ENCODE measurements around the gene SFI1.

SFI1 gene

DNA sequence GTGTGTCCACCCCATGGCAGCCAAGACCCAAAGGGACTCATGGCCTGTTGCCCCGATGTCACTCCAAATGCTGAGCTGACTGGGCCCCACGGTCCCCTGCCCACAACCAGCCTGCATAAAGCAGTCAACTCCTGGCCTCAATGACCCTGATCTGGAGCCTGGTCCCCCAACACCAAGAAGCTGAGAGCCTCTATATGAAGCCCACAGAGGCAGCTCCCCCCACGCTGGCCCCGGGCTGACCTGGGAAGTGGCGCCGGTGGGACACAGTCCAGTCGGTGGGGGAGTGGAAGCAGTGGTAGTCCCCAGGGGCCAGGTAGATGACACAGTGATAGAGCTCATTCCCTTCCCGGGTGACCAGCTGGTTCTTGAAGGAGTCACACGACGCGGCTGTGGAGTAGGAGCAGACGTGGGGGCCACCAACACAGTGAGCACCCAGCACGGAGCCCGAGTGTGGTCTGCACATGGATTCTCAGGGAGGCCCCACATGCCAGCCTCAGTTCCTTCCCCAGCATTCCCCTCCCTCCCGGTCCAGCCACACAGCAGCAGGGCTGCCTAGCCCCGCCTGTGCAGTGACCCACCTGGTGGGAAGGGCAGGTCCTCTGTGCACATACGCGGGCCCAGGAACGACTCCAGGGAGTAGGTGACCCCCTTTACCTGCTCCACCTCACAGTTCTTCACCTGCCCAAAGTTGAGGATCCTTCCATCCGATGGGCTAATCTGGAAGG is 124.6 kb downstream of the SFI1 start:
- DNase-seq: no peak

DNA sequence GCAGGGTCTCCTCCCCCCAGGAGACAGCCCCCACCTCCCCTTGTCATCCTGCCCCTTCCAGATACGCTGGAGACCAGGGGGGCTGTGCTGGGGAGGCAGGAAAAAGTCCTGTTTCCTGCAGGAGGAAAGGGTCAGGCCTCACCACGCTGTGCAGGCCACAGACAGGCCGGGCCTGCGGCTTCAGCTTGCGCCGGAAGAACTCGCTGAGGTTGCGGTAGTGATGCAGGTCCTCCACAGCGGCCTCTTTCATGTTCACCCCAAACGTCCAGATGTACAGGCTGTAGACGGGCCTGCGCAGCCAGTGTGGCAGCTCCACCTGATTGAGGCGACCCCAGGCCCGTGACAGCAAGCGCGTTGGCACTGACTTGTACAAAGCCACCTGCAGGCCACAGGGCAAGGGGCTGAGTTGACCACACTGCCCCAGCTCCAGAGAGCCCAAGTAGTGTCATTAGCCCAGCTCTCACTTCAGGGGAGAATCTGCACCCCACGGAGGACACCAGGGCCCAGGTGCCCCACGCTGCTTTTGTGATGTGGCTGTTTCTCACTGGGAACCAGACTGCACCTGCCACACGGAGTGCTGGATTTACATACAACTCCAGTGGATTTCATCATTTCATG is 125.3 kb downstream of the SFI1 start:
- no peak for DNase-seq

DNA sequence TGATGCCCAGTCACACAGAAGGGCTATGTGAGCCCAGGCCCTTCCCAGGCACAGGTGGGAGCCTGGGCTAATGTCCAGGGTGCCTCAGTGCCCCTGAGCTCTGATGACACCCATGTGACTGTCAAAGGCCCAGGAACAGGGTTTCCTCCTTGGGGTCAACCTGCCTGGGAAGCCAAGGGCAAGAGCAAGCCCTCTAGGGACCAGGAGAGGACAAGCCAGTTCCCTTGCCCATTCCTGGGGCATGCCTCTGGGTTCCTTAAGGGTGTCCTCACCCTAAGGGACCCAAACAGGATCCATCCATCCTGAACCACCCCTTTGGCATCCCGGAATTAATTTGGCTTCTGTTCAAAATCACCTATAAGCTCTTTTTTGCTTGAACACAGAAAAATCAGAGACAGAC is 126.6 kb downstream of the SFI1 start:
- DNase-seq: no peak

DNA sequence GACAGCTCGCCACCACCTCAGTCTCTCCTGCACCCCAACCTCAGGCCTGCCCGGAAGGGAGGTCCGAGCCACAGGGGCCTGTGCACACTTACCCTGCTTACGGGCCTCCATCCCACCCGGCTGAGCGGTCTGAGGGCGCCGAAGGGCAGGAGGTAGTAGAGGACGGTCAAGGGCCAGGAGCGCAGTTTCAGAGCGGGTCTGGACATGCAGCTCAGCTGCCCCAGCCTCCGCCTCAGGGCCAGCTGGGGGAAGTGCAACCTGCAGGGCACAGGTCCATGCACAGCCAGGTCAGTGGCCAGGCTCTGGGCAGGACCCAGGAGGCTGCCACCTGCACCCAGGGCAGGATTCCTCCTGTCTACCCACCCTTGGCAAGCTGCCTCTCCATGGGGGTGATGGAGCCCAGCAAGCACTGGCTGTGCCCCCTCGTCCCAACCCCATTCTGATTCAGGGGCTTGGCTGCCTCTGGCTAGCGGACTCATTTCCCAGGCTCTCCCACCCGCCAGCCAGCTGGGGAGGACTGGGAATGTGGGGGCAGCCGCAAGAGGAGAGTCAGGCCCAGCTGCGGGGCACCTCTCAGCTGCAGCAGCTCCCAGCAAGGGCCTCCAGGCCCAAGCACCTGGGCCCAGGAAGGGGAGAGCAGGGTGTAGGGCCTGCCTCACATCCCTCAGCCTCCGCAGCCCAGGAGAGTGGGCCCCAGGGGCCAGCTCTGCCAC is 127.4 kb downstream of the SFI1 start:
- no peak for DNase-seq

DNA sequence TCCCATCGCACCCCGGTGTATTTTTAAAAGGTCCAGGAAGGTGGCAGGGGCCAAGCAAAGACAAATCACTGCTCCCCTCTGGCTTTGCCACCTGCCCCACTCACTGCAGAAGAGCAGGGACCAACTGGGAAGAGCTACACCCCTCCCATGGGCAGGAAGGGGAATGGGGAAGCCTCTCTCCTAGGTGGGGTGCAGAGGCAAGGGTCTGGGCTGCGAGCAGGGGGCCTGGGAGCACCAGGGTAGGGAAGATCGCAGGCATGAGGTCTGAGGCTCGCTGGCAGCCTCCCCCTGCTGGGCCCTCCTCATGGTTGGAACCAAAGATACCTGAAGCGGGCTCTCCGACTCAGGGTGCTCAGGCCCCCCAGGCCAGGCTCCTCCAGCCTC is 128.9 kb downstream of the SFI1 start:
- DNase-seq: no peak

DNA sequence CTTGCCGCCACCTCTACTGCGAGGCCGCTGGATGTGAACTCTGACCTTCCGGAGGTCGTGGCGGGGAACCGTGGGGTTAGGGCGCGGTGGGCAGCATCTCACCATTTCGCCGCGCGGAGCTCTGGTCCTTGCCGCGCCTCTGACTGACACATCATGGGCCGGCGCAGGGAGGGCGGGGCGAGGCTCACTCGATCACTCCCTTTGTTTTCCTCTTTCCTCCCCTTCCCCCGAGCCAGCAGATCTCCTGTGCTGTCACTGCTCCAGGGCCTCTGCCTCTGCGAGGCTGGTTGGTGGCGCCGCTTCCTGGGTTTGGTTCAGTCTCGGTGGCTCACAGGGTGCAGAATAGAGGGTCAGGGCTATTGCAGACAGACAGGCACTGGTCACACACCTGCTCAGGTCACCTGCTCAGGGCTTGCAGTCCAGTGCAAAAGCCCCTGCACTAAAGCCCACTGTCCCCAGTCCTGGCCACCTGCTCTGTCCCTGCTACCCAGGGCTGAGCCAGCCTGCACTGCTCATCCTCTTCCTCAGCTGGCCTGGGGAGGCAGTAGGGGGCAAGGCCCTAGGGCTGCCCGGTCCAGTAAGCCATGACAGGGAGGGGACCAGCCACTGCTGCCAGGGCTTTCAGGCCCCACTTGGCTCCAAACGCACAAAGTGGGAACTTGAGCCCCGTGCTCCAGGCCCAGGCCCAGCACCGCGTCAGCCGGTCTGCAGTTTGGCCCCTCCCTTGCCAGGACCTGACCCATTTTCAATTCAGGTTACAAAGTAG is 129.5 kb downstream of the SFI1 start:
- DNase-seq: no peak

DNA sequence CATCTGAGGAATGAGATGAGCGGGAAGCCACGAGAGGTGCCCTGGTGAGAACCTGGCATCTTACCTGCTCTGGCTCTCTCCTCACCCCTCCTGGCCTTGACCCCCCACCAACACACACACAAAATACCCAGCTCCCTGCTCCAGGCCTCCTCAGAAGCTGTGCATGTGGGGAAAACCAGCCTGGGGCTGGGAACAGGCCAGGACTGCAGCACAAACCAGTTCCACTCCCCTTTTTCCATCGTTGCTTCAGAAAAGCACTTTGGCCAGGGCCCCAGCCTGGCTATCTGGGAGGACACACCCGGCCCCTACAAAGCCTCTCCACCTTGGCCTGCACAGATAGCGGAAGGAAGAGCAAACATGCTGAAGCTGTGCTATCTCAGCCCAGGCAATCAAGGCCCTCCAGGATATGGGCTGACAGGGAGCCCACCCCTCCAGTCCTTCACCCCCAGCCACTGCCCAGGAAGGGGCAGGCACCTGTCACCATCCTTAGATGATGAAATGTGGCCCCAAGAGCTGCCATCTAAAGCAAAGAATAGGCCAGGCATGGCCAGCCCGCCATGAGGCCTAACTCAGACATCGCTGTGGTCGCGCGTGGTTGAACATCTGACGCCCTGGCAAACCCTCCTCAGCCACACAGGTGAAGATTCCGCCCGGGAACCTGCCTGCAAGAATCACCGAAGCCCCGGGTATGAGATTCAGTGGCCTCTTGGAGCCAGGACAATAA is 130.3 kb downstream of the SFI1 start:
- DNase-seq: no peak

DNA sequence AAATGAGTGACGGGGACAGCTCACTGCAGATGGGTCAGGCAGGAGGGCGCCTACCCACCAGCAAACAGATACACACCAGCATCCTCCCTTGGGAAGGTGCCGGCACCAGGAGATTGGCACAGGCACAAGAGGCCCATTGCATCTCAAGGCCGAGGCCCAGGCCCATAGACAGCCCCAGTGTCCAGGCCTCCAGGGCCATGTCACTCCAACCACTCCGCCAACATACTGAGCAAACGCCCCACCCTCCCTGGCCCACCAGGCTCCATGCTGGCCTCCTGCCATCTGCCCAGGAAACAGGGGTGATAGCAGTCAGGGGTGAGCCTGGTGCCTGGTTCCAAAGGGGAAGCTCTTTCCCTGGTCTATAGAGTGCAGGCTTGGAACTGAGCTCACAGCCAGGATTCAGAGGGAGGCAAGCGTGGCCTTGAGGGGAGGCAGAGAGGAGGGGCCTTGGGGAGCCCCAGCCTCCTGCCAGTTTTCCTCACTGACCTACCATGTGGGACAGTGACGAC is 130.9 kb downstream of the SFI1 start:
- DNase-seq: no peak

DNA sequence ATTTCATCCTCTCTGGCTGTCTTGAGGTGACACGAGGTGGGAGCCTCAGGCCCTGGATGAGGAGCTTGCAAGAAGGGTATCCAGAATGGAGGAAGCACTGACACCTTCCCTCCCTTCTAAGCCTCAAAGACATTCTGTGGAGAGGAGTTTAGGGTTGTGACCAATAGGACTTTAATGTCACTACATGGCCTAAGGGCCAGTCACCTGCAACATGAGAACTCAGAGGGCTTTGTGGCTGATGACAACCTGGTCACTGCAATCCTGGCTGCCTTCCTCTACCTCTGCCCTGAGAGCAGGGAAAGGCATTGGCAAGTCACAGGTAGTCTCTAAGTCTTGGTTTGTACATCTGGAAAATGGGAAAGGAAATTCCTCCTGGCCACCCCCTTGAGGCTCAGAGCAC is 132.0 kb downstream of the SFI1 start:
- DNase-seq: no peak

DNA sequence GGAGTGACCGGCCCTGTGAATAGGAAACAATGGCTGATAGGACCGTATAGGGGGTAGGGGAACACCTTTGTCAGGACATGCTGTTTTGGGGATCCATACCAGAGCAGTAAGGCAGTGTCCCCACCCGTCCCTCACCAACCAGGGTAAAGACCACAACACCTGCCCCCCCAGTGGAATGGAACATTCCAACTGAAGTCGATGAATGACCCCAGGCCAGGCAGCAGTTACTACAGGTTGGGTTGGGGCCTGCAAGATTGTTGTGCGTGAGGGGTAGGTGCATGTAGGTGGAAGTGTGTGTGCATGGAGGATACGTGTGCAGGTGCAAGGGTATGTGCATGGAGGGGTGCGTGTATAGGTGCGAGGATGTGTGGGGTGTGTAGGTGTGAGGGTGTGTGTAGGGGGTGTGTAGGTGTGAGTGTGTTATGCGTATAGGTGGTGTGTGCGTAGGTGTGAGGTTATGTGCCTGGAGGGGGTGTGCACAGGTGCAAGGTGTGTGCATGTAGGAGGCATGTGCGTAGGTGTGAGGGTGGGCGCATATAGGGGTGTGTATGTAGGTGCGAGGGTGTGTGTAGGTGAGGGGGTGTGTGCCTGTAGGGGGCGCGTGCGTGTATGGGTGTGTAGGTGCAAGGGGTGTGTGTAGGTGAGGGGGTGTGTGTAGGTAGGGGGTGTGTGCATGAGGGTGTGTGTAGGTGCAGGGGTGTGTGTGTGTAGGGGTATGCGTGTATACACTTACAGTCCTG is 132.8 kb downstream of the SFI1 start:
- no peak for DNase-seq

DNA sequence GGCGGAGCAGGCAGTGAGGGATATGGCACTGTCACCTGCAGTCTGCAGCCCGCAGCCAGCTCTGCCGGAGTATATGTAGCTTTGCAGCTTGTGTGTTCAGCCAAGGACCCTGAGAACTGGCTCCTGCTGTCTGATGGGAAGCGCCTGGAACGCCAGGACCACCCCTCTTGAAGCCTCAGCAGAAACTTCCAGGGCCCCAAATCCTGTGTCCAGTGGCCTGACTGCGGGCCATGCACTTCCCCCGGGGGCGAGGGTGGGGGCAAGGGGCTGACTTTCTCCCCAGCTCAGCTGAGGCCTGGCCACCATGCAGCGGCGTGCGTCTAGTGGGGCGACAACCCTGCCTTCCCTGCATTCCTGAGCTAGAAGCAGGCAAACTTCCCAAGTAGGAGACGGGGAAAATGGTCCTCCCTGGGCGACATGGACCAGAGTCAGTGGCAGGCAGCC is 133.4 kb downstream of the SFI1 start:
- no peak for DNase-seq

DNA sequence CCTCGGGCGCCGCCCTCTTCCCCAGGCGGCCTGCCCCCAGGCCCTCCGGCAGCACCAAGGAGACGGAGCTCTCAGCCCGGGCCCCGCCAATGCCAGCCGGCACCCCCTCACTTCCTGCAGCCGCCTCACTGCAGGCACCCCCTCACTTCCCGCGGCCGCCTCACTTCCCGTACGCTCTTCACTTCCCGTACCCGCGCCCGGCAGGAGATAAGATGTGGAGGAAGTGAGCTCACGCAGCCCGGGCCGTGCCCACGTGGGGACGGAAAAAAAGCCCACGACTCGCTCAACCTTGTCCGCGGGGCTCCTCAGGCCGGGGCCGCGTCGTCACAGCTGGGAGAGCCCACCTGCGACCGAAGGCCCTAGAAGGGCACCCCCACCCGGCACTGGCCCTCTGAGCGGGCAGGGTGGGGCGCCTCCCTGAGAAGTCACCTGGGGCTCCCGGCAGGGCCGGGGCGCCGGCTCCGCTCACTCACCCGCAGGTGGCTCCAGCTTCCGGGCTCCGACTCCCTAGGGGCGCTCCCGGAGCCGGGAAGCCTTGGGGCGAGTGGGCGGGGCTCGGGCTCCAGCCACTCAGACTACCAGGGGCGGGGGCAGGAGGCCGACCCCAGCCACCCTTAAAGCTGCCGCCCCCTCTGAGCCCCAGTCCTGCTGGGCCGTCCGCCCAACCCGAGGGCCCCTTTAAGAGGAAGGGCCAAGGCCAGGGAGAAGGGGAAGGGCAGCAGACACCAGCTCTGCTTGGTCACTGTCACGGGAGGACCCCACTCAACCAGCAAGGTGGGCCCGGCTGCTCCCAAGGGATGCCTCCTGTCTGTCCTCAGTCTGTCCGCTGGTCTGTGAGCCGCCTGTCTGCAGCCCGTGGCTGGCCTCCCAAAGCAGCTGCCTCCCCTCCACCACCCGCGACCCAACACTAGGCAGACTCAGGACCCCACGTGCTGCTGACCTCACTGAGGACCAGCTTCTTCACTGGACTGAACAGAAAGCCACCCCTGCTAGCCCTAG is 134.3 kb downstream of the SFI1 start:
- peak; percentile 78 for DNase-seq

DNA sequence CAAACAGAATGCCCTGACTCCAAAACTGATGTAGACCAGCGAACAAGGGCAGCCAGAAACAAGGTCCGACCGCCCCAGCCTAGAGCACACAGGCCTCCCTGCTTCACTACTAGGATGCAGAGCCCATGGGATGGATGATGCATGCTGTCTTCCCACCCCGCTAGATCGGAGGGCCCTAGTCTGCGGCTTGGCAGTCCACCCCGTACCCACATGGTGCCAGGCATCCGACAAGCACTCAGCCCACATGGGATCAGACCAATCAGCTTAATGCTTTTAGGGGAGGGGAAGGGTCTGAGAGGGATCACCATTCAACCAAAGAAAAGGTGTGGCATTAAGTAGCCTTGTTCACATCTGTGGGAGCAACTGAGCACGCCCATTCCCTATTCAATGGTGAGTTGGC is 135.1 kb downstream of the SFI1 start:
- no peak for DNase-seq

DNA sequence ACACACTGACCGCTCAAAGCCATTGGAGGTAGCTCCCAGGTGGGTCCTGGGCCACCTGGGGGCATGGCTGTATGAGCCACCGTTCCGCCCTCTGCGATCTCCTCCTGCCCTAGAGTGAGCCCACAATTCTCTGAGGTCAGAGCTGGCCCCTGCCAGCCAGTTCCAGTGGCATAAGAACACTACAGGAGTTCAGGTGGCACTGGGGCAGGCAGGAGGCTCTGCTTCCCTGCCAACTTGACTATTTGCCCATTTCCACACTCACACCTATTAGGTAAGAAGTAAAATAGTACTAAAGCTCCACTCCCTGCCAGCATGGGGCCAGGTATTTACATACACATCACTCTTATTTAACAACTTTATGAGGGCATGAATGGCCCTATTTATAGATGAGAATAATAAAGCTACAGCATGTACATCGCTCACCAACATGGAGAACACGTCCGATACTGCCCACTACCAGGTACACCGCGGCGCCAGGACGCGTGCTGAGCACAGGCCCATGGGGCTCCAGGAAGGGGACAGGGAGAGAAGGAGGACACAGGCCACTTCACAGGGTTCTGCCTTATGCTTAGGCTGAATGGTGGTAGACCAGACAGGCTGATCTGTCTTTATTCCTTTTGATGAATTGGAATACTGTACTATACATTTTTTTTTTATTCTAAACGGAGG is 139.4 kb downstream of the SFI1 start:
- no peak for DNase-seq

DNA sequence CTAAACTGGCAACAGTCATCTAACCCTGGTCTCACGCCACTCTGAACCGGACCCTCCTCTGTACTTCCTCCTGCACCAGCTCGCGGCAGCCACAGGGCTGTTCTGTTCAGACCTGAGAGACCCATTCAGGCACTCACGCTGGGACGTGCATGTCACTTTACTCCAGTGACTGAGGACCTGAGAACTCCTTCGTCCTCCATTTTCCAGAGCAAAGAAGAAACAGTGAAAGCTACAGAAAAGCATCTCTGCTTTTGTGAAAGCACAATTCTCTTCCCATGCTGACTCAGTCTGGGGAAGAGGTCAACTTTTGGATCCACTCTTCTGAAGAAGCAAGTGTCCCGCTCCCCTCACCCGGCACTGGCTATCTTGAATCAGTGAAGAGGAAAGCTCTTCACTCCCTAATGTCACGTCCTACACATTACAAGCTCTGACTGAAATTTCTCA is 141.1 kb downstream of the SFI1 start:
- DNase-seq: no peak

DNA sequence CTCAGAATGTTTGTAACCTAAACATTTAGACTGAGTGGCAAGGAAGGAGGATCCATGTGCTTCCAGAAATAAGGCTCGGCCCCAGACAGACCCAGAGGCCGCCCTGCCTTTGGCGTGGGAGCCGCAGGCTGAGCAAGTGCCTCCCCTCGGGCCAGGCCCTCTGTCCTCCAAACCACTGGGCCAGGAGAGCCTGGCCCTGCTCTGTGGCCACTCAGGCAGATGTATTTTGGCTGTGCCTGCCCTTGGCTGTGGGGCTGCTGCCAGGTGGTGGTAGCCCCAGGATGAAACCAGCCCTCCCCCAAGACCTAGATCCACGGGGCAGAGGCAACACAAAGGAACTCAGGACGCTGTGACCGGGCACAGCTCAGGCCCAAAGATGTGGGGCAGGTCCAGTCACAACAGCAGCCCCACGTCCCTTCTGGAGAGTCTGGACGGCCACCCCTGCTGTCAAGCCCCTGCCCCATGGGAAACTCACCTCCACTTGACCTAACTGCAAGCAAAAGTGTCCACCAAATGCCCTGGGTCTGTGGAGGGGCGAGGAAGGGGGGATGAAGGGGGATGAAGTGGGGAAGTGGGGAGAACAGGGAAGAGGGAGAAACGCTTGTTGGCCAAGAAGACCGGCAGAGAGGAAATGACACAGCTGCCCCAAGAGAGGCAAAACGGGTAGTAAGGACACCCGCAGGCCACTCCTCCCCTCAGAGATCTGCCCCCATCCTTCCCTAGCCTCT is 141.7 kb downstream of the SFI1 start:
- DNase-seq: no peak

DNA sequence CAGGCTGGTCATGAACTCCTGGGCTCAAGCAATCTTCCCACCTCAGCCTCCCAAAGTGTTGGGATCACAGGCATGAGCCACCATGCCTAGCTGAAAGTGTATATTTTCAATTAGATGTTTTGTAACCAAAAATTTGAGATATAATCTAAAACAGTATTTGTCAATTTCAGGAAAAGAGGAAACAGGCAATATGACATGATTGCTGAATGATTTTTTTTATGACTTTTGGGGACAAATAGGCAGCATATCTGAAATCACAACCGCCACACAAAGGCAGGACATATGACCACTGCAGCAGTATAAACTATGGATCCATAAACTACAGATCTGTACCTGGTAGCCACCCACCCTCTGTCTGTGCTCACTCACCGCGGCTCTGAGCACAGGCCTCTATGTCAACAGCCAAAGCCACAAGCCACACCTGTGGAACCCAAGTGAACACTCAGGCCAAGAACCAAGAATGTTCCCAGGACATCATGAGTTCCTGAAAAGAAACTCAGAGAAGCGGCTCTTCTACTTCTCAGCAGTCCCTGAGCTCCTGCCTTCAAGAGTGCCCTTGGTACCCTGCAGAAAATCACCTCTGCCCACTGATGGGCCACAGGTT is 143.2 kb downstream of the SFI1 start:
- no peak for DNase-seq

DNA sequence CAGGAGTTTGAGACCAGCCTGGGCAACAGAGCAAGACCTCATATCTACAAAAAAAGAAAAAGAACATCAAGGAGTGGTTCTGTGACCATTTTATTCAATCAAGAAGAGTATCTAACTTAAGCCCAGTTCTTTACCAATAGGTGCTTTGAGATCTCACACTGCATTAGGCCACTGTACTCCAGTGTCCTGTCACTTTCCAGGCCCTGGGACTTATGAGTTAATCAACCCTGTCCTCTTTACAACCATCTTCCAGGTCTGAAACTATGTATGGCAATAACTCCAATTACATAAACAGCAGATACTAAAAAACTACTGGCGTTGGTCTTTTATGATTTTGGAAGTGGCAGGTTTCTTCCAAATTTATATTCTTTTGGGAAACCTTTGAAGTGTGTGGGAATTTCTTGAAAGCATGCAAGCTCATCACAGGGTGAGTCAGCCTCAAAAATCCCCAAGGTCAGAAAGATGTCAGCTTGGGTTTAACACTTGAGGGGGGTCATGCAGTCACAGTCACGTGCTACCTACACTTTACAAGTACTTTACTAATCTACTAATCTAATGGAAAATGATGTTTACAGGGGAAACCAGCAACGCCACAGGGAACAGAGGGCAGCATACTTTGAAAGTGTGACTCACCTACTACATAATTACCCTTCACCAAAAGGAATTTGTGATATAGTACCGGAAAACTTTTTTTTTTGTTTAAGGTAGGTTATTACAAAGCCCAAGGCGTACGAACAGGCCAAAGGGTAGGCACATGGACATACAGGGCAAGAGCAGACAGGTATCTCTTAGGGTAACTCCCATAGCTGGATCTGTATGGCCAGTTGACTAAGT is 150.1 kb downstream of the SFI1 start:
- DNase-seq: peak; percentile 93

All from HCEC 1CT (cell line).